ENCODE results near the gene OR4A5.
"Not testable (repeated sequence)": the region's sequence is repeated elsewhere in the genome, so short reads cannot be mapped to it uniquely, and the experiment has no call there.

OR4A5 gene

GRCh38 chr11:54706532-54706931 is at the start of gene OR4A5:
Gene OR4A5 (plus strand): TSS chr11:54706832. CDS start chr11:54706885, 53 bp downstream.
- not testable (repeated sequence) for H3K9me3 ChIP-seq (ENCODE audit: control insufficient read depth, insufficient read depth, low read length); H3K9ac ChIP-seq (ENCODE audit: low read depth, low read length); H3K4me1 ChIP-seq (ENCODE audit: insufficient read depth, low read length); H3K36me3 ChIP-seq (ENCODE audit: insufficient read depth, low read length)

- not testable (repeated sequence) for H3K9ac ChIP-seq (ENCODE audit: low read depth, low read length); H3K4me1 ChIP-seq (ENCODE audit: insufficient read depth, low read length); H3K9me3 ChIP-seq (ENCODE audit: control insufficient read depth, insufficient read depth, low read length); H3K36me3 ChIP-seq (ENCODE audit: insufficient read depth, low read length)
Measured at GRCh38 chr11:54720094-54720493, 13.5 kb downstream of the OR4A5 start.

Data from ES-I3 (cell line).